ENCODE measurements around the gene OR6M1.

- no peak for TF ChIP-seq CTCF (IDR thresholded peaks at IDR 0.05)
- no peak for TF ChIP-seq POLR2AphosphoS5 (IDR thresholded peaks at IDR 0.05)
- TF ChIP-seq POLR2A (IDR thresholded peaks at IDR 0.05): no peak
These were observed 9.0 kb upstream of the OR6M1 start for GRCh38 chr11:123815122-123815521.

Measured in prostate gland (tissue), 2 donors.